Measurements from ENCODE around the gene ZMYM2.

DNA sequence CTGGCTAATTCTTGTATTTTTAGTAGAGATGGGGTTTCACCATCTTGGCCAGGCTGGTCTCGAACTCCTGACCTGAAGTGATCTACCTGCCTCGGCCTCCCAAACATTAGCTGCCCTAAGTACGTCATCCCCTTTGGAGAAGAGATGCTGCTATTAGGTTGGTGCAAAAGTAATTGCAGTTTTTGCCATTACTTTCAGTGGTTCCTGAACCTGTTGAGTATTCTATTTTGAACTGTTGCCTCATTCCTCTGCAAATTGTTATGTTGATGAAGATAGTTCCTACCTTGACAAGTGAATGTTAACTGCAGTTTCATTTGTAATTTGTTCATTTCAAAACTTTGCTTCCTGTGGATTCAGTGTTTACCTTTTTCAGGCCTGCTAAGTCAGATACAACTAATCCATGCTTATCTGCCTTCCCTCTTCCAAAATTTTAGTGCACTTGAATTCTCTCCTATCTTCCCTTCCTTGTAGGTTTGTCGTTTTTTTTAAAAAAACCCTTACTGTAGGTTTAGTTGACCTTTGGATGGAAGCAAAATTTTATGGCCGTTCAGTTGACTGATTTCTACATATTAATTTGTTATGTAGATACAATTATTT is 24.0 kb downstream of the ZMYM2 start:
- TF ChIP-seq, protein P1, sequence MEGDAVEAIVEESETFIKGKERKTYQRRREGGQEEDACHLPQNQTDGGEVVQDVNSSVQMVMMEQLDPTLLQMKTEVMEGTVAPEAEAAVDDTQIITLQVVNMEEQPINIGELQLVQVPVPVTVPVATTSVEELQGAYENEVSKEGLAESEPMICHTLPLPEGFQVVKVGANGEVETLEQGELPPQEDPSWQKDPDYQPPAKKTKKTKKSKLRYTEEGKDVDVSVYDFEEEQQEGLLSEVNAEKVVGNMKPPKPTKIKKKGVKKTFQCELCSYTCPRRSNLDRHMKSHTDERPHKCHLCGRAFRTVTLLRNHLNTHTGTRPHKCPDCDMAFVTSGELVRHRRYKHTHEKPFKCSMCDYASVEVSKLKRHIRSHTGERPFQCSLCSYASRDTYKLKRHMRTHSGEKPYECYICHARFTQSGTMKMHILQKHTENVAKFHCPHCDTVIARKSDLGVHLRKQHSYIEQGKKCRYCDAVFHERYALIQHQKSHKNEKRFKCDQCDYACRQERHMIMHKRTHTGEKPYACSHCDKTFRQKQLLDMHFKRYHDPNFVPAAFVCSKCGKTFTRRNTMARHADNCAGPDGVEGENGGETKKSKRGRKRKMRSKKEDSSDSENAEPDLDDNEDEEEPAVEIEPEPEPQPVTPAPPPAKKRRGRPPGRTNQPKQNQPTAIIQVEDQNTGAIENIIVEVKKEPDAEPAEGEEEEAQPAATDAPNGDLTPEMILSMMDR (conservative IDR thresholded peaks at IDR 0.05): no peak
- no peak for TF ChIP-seq ZFX (IDR thresholded peaks at IDR 0.05)
